ENCODE data around the gene ABL1.

The ABL1 gene

DNA sequence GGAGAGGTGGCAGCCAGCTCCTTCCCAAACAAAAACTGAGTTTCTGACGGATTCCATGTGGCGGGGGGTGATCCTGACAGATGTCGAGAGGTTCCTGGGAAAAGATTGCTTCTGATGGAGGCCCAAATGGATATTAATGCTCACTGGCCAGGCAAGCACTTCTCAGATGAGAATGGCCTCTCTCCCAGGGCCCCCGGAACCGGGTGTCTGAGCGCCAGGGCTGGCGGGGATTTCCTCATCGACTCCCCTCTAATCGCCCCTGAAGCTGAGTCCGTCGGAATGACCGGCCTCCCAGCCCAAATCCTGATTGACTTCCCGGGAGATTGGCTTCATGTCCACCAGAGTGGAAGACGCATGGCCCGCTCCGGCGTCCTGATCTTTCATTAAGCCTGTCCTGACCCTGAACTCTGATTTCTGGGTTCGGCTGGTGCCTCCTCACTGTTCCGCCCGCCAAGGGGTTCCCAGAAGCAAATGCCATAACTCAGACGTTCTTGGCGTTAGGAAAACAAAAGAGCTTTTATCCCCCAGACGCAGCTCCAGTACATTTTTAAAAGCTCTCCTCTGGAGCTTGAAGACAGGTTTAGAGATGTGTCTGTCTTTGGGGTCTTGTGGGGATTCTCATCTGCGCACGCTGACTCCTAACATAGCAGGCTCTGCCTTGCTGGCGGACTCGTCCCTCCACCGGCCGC is 86.4 kb downstream of the ABL1 start:
- no peak for DNase-seq

DNA sequence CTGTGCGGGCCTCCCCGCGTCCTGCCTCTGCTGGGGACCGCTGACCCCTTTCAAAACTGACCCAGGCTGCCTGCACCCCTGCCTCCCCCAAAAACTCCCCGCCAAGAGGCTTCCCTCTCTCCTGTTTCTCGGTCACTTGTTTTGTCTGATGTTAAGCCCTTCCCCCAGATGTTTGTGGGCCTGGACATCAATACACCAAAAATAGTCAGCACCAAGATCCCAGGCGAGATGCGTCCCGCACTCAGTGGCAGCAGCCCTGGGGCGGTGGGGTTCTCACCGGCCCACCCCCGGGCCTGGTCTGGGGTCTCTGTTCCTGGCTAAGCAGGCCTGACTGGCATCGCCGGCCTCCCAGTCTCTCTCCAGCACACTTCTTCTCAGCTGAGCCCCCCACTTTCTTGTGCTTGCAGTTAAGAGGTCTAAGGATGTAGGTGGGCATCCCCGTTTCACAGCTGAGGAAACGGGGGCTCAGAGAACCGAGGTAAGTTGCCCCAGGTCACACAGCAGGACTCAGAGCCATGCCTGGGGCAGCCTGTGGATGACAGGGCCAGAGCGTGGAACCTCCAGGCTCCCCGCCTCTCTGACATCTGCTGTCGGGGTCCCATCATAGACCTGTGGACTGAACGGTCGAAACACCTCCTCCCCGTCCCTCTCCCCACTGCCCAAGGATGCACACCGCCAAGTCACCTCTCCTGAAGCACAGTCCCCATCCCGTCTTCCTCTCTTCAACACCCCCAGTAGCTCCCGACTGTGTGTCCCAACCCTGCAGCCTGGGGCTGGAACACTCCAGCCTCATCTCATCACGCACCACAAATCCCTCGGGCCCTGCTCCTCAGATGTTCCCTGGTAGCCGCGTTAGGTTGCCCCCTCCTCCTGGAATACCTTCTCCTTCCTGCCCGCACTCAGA is 87.2 kb downstream of the ABL1 start:
- no peak for DNase-seq

DNA sequence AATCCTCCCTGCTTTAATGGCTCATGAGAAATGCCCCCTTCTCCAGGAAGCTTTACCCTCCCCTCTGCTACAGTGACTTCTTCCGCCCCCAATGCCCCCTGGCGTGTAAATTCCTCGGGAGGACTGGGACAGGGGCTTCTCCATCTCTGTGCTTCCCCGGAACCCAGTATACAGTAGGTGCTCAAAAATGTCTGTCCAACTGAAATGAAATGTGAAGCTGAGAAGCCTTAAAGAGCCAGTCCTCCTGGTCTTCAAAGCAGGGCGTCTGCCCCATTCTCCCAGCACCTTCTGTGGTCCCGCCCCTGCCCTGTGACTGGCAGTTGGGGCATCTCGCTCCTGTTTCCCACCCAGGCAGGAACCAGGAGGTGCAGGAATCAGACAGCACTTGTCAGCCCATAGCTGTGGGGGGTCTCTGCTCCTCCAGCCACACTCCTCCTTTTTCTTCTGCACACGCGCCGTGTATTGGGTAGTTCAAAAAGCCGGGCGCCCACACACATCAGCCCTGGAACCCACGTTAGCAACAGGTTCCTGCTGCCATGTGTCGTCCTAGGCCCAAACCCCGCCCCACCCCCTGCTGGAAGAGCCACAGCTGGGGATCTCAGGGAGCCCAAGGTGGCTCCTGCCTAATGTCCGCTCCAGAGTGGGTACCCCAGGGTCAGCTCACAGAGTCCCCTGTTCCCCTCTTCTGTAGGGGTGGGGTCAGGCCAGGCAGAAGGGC is 88.0 kb downstream of the ABL1 start:
- DNase-seq = no peak

DNA sequence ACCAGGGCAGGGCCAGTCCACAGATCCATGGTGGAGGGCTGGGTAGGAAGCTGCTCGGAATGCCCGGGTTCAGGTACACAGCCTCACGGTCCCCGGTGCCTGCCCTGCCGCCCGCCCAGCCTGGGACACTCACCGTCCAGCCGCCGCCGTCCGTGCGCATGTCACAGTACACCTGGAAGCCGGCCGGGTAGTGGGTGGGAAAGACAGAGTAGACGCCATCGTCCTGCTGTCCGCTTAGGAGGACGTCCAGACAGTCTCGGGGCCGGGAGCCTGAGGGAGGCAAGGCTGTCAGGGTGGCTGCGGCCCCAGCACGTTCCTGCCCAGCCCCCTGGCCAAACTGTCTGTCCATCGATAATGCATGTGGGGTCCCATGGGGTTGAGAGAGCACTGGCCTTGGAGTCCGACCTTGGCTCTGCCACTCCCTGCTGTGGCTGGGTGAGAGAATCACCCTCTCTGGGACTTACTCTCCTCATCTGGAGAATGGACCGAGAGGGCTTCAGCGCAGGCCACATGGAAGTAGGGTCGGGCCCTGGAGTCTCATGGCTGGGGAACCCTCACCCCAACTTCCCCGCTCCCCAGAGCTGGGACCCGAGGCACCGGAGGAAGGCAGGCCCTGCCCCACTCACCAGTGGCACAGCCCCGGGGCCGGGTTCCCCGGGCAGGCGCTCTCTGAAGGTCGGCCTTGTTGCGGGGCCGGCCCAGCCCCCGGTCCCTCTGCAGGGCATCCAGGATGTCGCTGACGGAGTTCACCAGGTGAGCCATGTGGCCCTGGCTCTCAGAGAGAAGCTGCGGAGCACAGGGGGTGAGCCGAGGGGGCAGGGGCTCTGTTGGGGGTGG is 88.8 kb downstream of the ABL1 start:
- DNase-seq = no peak

DNA sequence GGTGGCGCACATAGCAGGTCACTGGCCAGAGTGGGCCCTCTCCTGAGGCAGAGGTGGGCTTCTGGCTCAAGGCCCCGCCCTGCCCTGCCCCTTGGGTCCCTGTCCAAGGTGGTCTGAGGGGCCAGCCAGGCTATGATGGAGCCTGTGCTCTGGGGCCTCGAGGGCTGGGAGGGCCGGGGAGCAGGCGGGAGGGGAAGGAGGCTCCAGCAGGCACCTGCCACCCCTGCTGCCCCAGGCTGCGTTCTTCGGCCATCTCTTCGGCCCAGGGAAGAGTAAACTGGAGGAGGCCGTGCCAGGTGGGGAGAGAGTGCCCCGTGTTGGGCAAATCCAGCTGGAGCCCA is 89.4 kb downstream of the ABL1 start:
- no peak for DNase-seq

DNA sequence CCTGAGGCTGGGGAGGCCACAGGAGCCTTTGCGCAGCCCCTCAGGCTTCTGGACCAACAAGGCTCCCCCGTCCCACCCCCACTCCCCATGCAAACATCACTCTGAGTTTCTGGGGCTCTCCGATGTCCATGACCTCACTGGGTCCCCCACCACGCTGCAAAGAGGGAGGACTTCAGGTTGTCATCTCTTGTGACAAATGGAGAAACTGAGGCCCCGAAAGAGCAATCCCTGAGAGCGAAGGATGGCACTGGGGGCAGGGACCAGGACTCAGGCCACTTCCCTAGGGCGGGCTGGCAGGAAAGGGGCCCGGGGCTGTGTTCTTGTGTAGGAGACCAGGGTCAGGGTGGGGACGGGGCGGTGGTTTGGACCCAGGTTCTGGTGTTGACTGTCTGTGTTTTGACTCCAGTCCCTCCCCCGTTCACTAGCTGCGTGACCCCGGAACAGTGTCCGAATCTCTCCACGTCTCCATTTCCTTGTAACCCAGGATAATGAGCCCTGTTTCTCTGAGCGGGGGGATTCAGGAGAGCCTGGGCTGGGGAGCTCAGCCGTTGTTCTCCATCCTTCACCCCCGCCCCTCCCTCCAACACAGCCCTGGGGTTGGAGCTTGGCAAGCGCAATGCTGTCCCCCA is 90.1 kb downstream of the ABL1 start:
- no peak for DNase-seq

DNA sequence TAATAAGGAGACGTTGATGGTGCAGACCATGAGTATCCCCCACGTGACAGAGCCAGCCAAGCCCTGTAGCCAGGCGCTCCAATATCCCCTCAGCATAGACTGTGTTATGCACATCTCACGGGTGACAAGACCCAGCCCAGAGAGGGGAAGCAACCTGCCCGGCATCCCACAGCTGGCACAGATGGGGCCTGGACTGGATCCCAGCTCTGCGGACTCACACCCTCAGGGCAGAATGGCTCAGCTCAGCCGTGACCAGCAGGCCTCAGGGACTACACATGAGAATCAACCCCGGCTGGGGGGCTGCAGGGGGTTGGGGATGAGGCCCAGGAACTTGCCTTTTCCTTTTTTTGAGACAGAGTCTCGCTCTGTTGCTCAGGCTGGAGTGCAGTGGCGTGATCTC is 92.3 kb downstream of the ABL1 start:
- no peak for DNase-seq

DNA sequence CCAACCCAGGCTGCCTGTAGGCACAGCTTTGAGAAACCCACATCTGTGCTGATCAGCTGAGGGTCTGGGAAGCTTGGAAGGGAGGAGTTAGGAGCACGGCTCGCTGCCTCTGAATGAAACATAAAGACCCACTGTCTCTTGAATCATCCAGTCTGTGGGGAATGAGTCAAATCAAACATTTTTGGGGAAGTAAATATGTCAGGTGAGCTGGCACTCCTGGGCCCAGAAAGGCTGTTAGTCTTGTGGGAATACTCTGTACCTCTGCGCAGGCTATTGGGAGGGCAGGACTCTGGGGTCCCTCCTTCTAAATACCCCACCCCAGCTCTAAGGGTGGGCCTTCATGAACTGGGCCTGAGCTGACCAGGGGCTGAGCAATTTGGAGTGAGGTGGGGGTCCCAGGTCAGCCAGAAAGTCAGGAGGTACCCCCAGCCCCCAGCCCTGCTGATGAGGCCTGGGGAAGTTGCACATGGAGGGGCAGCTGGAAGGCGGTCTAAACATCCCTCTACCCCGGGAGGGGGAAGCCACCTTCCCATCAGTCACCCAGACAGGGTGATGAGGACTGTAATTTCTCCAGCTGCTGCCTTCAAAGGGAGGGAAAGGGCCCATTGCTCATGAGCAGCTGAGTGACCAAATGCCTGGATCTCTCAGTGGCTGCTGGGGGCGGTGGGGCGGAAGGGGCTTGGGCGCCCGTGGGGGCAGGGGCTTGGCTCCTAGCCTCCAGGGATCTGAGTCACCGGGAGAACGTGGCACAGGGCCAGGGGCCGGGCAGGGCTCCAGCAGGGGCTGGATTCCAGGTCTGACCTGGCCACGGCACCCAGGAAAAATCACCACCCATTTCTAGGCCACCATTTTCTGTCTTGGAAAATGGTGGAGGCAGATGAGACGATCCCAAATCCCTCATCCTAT is 93.2 kb downstream of the ABL1 start:
- DNase-seq = no peak

DNA sequence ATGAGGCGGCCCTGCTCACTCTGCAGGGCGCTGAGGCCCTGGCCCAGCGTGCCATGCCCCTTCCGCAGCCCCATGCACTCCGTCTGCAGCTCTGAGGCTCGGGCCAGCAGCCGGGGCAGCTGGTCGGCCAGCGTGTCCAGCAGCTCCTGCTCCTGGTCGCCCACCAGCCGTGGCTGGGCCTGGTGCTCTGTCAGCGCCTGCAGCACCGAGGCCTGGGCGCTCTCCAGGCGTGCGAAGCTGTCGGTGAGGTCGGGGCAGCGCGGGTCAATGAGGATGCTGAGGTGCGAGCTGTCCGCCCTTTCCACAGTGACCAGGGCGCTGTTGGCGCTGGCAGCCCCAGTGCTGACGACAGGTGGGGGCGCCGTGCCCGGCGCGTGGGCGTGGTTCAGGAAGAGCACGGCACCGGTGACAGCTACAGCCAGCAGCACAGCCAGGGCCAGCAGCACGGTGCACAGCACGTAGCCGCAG is 94.6 kb downstream of the ABL1 start:
- no peak for DNase-seq

DNA sequence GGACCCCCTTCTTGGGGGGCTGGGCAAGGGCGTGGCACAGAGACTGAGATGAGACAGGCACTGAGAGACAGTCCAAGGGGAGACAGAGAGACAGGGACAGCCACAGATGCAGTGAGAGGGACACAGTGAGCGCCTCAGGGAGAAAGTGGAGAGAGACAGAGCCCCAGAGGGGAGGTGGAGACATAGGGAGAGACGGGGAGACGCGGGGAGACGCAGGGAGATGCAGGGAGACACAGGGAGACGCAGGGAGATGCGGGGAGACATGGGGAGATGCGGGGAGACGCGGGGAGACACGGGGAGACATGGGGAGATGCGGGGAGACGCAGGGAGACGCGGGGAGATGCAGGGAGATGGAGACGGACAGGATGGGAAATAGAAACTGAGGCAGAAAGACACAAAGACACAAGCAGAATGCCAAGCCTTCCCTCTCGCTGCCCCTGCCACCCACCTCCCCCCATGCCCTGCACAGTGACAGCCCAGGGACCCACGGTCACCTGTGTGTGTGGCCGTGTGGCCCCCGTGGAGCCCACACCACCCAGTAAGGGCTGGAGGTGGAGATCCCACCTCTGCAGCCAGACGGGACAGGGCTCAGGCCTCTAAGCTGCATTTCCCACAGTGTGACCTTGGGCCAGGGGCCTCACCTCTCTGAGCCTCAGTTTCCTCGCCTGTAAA is 95.2 kb downstream of the ABL1 start:
- DNase-seq = no peak

DNA sequence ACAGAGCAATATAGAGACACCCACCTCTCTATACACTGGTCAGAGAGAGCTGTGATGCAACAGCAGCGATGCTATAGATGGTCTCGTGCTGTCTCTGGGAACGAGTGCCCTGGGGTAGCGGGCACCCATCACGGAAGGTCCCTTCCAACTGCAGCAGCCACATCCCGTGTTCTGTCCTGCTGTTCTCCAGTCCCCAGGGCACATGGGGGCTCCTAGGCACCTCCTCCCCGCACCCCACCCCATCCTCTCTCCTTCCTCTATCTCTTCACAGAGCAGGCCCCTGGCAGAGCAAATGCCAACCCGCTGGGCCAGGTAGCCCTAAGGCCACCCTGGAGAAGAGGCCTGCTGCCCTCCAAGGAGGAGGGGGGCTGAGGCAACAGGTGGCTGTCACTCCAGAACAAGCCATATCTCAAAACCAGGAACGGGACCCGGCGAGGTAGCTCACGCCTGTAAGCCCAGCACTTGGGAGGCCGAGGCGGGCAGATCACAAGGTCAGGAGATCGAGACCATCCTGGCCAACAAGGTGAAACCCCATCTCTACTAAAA is 95.8 kb downstream of the ABL1 start:
- DNase-seq = no peak

DNA sequence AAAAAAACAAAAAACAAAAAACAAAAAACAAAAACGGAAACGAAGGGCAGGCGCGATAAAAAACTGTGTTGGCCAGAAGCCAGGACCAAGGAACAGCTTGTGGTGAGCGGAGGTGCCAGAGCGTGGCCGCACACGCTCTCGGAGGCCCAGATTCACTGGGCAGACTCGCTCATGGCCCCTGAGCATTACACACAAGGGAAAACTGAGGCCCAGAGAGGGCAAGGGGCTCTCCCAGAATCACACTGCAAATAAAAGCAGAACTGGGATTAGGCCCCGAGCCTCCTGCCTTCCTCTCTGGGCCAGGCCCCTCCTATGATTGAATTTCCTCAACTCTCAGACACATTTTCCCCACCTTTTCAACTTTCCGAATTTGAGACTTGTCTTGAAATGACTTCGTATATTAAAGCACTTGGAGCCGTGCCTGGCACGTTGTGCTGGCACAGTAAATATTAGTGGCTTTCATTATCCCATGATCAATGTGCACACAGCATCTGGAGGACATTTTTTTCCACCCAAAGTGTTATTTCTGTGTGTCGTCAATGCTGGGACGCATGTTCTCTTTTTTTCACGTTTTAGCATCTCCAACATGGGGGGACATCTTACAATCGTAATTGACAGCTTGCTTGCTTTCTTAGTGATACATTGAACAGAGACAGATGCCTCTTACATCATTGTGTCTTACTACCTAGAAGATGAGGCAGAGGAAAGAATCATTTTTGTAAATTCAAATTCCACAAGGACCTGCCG is 96.6 kb downstream of the ABL1 start:
- no peak for DNase-seq

DNA sequence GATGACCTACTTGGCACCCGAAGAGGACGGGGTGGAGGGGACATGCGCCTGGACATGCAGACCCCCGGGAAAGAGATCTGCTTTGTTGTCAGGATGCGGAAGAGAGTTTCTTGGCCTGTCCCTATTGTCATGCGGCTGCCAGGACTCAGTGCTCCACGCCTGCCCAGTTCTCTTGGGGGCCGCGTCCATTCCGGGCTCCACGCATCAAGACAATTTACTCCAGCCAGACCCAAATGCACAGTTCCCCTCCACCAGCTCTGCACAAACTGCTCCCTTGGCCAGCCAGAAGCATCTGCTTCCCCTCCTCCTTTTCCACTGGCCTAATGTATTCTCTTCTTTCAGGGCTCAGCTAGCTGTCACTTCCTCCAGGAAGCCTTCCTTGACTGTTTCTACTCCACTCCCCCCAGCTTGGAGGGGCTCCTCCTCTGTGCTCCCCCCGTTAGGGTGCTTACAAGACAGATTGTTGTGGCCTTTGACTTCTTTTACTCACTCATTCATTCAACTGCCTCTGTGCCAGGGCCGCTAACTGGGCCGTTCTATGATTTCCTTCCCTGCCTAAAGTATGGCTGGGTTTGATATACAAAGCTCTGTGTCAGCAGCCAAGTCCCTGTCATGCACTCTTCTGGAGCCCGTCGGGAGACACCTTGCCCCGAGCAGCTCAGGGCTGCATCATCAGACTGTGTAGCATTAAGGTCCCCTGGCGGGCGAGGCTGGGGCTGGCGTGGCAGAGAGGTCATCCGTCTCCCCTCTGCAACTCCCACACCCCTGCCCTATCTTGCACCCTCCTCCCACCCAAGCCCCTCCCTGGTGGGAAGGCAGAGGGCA is 97.4 kb downstream of the ABL1 start:
- DNase-seq = no peak

DNA sequence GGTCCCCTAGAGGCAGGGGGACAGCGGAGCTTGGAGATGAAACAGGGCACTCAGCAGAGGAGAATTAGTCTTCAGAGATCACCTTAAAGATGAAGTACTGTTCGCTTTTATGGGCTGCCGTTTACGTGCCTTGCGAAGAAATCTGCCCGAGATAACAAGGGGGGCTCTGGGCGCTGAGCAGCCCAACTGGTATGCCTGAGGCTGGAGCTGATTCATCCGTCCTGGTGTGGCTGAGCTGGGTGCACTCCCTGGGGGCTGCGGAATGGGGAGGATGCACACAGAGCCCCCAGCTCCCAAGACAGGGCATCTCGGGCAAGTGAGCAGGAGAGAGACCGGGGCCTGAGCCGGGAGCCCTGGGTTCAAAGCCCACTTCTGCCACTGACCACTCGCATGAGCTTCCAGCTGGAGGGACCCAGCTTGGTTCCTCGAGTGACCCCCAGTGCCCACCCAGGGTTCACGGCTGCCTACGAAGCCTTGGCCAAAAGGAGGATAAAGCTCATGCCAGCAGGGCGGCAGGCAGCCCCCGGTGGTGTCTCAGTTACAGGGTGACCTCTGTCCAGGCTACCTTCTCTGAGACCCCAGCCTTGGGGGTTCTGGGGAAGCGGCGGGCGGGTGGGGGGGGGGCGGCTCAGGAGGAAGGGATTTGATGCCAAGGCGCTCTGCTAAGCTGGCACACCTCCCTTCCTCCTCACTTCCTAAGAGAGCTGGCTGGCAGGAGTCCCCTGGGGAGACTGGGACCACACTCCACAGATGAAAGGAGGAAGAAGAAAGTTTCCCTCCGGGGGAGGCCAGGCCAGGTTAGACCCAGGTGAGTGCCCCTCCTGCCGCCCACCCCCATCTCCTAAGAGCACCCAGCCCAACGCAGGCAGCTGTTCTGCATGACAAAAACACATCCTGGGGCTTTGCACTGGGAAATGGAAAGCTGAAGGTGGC is 98.3 kb downstream of the ABL1 start:
- DNase-seq = no peak

DNA sequence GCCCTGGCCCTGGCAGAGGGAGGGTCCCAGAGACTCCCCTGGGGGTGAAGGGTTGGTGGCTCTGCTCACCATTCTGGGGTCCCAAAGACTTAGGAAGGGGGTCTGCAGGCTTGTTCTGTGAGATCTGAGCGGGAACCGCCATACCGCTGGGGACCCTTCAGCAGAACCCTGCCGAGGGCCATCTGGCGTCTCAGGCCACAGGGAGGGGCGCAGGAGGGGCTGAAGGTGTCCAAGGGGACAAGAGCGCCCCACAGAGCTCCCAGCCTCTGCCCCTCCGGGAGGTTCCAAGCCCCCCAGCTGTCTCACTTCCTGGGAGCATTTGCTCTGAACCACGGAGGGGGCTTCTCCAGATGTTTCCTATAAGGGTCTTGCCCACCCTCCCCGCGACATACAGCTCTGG is 99.2 kb downstream of the ABL1 start:
- DNase-seq = no peak

DNA sequence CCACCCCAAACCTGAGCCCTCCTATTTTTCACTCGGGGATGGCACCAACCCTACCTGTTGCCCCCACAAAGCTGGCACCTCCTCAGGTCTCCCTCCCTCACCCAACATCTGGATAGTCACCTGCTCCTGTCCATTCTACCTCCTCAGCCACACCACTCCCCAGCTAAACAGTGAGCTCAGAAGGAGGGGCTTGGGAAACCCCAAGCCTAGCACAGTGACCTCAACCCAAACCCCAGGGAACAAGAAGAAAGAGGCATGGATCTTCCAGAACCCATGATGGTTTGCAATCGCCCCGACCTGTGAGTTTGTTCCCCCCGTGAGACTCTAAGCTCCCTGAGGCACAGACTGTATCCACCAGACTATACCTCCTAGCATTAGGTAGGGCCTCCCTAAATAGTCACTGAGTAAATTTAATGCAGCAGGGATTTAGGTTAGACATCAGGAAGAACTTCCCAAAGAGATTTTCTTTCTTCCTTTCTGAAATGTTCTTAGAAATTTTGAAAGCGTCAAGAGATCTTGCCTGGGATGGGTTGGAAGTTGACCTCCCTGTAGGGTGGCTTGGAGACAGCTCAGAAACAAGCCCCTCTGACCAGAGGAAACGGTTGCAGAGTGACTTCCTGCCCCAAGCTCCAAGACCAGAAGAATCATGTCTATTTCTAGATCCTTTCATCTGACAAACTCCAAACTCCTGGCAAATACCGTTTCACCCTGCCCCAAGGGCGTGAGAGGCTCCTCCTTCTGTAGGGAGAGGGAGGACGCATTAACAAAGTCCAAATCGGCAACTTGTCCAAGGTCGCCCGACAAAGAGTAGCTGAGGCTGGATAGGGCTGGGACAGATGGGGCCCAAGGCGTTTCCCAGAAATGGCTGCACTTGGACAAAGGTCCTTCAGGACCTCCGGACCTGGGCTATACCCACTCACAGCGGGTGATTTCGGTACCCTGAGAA is 99.9 kb downstream of the ABL1 start:
- DNase-seq = no peak

Data from activated T-cell treated with anti-CD3 and anti-CD28 coated beads for 4 hours (primary cell).